Progenitor cell of endocrine pancreas (in vitro differentiated cells): Measurements from ENCODE around the gene PPP2R2B. TPM values are rescaled to one million over a fixed set of nuclear protein-coding genes. Genes with fewer than 3 reads are reported as not detected.

Source experiments
- DNase-seq: peaks from one replicate; pipeline ENCODE4 v3.0.0; 2021; ENCODE audit warnings: low spot score; ENCODE audit not compliant: unreplicated experiment
- H3K27ac Mint-ChIP-seq: 2 replicates; pipeline ENCODE4 v1.8.0; 2021; ENCODE audit warnings: mild to moderate bottlenecking, moderate library complexity, mixed read lengths
- H3K27me3 Mint-ChIP-seq: 2 replicates; pipeline ENCODE4 v1.8.0; 2021; ENCODE audit warnings: mixed read lengths
- H3K36me3 Mint-ChIP-seq: 2 replicates; pipeline ENCODE4 v1.8.0; 2022; ENCODE audit warnings: mixed read lengths; ENCODE audit not compliant: insufficient read depth
- H3K4me1 Mint-ChIP-seq: 2 replicates; pipeline ENCODE4 v1.8.0; 2021; ENCODE audit warnings: low read depth, mixed read lengths
- H3K4me3 Mint-ChIP-seq: 2 replicates; pipeline ENCODE4 v1.8.0; 2021; ENCODE audit warnings: low read depth, mild to moderate bottlenecking, moderate library complexity, mixed read lengths
- H3K9me3 Mint-ChIP-seq: 2 replicates; pipeline ENCODE4 v1.8.0; 2021; ENCODE audit warnings: low read depth, mixed read lengths
- total RNA-seq: library from RNA; stranded (reverse); gene quantifications from 2 replicates; pipeline ENCODE4 v1.2.1, GENCODE V29; 2021
- TF ChIP-seq, protein P1 (sequence below): fragments of 200-600 bp; sonication (generic); IDR thresholded peaks from one replicate; pipeline ENCODE4 v1.5.0; 2021; ENCODE audit warnings: antibody characterized with exemption, mild to moderate bottlenecking; ENCODE audit not compliant: unreplicated experiment

PPP2R2B gene
- total RNA-seq, 1 donor from 2014 or later, result 1.8 TPM

DNA sequence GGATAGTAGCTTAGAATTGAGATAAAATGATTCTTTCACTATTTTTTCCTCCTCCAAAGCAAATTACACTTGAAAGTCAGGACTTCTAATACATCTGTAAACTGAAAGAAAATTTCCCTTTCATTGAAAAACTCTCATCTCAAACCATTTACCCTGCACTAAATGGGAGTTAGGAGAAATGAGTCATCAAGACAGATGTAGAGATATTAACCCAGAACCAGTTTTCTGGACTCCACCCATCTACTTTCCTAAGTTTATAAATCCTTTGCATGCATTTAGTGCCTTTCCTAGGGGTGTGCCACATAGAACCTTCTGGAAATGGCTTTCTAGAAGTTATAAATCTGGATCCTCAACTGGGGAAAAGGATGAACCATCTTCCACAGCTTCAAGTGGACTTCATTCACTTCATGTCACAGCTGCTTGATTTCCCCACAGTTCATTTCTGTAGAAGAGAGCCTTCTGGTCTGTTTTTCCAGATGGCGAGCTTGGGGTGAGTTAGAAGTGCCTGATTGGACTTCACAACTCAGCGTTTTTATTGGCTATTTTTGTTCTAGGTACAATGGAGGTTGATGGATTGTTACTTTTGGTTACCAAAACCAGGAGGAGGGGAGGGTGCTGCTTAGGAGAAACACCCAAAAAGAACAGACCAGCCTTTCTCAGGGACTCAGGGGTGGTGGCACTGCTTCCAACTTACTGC, 290.1 kb downstream of the PPP2R2B start:
- Mint-ChIP-seq H3K36me3 (no peaks in the 10 kb centered on the region), H3K4me3 (no peak overlapping the region), H3K4me1 (peaks cover 23% of the 10 kb centered on the region), H3K27me3 (peaks cover 15% of the 10 kb centered on the region), H3K9me3 (no peaks in the 10 kb centered on the region), H3K27ac (no peak overlapping the region)
- DNase-seq, result no peak
- TF ChIP-seq, protein P1, sequence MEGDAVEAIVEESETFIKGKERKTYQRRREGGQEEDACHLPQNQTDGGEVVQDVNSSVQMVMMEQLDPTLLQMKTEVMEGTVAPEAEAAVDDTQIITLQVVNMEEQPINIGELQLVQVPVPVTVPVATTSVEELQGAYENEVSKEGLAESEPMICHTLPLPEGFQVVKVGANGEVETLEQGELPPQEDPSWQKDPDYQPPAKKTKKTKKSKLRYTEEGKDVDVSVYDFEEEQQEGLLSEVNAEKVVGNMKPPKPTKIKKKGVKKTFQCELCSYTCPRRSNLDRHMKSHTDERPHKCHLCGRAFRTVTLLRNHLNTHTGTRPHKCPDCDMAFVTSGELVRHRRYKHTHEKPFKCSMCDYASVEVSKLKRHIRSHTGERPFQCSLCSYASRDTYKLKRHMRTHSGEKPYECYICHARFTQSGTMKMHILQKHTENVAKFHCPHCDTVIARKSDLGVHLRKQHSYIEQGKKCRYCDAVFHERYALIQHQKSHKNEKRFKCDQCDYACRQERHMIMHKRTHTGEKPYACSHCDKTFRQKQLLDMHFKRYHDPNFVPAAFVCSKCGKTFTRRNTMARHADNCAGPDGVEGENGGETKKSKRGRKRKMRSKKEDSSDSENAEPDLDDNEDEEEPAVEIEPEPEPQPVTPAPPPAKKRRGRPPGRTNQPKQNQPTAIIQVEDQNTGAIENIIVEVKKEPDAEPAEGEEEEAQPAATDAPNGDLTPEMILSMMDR, result no peak

DNA sequence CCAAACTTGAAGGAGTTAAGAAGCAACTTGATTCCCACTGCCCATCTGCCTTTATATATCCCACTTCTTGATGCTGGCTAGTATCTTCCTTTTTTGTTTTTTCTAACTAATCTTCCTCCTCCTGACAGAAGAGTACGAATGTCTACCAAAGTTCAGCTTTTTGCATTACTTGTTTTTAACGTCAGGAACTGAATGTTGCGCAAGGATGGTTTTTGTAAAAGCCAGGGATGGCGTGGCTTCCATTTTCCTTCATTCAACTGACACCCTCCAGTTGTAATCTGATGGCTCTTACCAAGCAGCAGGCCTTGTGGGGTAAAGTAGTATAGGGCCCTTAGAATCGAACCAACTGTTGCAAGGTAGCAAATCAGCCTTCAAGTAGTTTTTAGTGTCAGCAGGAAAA, 291.8 kb downstream of the PPP2R2B start:
- H3K27ac Mint-ChIP-seq, result no peak overlapping the region
- peaks cover 9% of the 10 kb centered on the region for H3K4me1 Mint-ChIP-seq
- no peaks in the 10 kb centered on the region for H3K9me3 Mint-ChIP-seq
- H3K36me3 Mint-ChIP-seq, result no peaks in the 10 kb centered on the region
- peaks cover 18% of the 10 kb centered on the region for H3K27me3 Mint-ChIP-seq
- DNase-seq, result no peak
- no peak overlapping the region for H3K4me3 Mint-ChIP-seq
- TF ChIP-seq, protein P1, result no peak

DNA sequence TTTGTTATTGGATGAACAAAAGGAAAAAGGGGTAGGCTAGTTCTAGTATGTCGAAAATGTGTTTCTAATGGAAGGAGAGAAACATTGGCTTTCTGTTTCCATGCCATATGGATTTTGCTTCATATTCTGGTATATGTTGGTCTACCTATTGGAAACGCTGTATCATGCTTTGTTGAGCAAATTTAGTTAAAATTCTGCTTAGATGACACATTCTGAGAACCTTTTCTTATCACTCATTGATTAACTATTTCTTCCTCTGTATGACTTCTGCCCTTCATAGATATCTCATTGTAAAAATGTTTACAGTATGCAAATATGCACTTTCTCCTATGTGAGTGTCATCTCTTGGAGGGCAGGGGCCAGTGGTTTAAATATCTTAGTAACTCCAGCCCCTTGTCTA, 293.8 kb downstream of the PPP2R2B start:
- TF ChIP-seq, protein P1, result no peak
- H3K4me3 Mint-ChIP-seq, result no peak overlapping the region
- H3K27ac Mint-ChIP-seq, result no peak overlapping the region
- H3K9me3 Mint-ChIP-seq, result no peaks in the 10 kb centered on the region
- H3K36me3 Mint-ChIP-seq, result no peaks in the 10 kb centered on the region
- no peak for DNase-seq
- H3K4me1 Mint-ChIP-seq, result no peaks in the 10 kb centered on the region
- H3K27me3 Mint-ChIP-seq, result peaks cover 13% of the 10 kb centered on the region

DNA sequence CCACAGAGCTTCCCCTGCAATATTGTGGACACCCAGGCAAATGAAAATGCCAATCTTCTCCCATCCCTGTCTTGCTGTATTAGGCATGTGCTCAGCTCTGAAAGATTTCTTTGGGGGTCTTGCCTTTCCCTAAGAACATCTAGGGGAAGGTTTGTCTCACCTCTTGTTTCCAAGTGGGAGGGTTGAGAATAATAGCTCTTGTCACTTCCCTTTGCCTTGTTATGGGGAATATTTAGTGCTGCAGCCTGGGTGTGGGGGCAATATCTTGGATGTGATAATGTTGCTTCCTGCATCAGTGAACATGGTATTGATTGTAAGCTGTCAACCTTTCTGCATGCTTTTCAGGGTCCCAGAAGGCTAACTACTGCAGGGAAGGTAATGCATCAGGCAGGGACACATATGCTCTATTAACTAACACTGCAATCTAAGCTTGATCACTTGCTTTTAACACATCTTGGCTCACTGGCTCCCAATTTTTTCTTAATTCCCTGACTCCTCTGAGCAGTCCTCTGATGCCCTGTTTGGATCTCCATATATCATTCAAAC, 296.4 kb downstream of the PPP2R2B start:
- Mint-ChIP-seq H3K27me3 (peaks cover 9% of the 10 kb centered on the region), H3K9me3 (no peaks in the 10 kb centered on the region)

DNA sequence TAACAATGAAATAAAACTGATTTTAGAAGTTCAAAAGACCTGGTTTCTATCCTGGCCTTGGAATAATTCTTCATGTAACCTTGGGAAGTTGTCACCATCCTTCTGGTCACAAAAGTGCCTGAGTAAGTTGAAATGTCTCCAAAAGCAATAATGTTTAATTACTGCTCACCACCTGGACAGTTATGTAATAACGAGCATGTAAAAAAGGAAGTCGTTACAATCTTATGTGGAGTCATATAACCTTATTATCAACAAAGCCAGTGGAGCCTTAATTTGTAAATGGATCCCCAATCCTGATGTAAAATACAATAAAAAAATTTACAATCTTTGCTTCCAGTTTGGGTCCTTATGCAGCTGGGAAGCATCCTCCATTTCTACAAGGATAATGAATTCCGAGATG, 298.3 kb downstream of the PPP2R2B start:
- Mint-ChIP-seq H3K9me3 (peaks cover 10% of the 10 kb centered on the region), H3K27me3 (peaks cover 9% of the 10 kb centered on the region), H3K4me1 (no peaks in the 10 kb centered on the region), H3K4me3 (no peak overlapping the region), H3K27ac (no peak overlapping the region), H3K36me3 (no peaks in the 10 kb centered on the region)
- no peak for DNase-seq
- TF ChIP-seq, protein P1, result no peak

More for the DNA sequence above, 296.4 kb downstream of the PPP2R2B start:
- Mint-ChIP-seq H3K27ac (no peak overlapping the region), H3K36me3 (no peaks in the 10 kb centered on the region), H3K4me3 (no peak overlapping the region), H3K4me1 (no peaks in the 10 kb centered on the region)
- TF ChIP-seq, protein P1, result no peak
- DNase-seq, result no peak
